Neural cell (in vitro differentiated cells): ENCODE results near the gene TAP1.
"Not testable (repeated sequence)": the region's sequence is repeated elsewhere in the genome, so short reads cannot be mapped to it uniquely, and the experiment has no call there.

Experiments used
- EZH2 ChIP-seq: fragments of 200-600, 300-800 bp; shearing (Covaris generic), sonication (generic); IDR thresholded peaks from 2 replicates; pipeline ENCODE4 v1.6.1; 2014; ENCODE audit warnings: antibody characterized with exemption, low read length, borderline replicate concordance, mild to moderate bottlenecking; ENCODE audit not compliant: insufficient read depth, poor library complexity, severe bottlenecking
- TF ChIP-seq, protein P1 (sequence below): fragments of 450-650 bp; IDR thresholded peaks from 2 replicates; pipeline ENCODE4 v1.5.1; 2014; ENCODE audit warnings: antibody characterized with exemption, mild to moderate bottlenecking, moderate library complexity; ENCODE audit not compliant: poor library complexity, severe bottlenecking

DNA sequence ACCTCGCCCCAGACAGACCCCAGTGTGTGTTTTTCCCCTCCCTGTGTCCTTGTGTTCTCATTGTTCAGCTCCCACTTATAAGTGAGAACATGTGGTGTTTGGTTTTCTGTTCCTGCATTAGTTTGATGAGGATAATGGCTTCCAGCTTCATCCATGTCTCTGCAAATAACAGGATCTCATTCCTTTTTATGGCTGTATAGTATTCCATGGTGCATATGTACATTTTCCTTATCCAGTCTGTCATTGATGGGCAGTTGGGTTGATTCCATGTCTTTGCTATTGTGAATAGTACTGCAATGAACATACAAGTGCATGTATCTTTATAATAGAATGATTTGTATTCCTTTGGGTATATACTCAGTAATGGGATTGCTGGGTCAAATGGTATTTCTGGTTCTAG is 20.4 kb upstream of the TAP1 start:
- TF ChIP-seq, protein P1, sequence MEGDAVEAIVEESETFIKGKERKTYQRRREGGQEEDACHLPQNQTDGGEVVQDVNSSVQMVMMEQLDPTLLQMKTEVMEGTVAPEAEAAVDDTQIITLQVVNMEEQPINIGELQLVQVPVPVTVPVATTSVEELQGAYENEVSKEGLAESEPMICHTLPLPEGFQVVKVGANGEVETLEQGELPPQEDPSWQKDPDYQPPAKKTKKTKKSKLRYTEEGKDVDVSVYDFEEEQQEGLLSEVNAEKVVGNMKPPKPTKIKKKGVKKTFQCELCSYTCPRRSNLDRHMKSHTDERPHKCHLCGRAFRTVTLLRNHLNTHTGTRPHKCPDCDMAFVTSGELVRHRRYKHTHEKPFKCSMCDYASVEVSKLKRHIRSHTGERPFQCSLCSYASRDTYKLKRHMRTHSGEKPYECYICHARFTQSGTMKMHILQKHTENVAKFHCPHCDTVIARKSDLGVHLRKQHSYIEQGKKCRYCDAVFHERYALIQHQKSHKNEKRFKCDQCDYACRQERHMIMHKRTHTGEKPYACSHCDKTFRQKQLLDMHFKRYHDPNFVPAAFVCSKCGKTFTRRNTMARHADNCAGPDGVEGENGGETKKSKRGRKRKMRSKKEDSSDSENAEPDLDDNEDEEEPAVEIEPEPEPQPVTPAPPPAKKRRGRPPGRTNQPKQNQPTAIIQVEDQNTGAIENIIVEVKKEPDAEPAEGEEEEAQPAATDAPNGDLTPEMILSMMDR = not testable (repeated sequence)
- not testable (repeated sequence) for TF ChIP-seq EZH2
